ENCODE data around the gene MAVS. TPM values are rescaled to one million over a fixed set of nuclear protein-coding genes. Genes with fewer than 3 reads are reported as not detected.
"Not testable (repeated sequence)": the region's sequence is repeated elsewhere in the genome, so short reads cannot be mapped to it uniquely, and the experiment has no call there.

MAVS gene
- polyA plus RNA-seq, 4 donors = 6.2 to 32.7 (median 21.5) TPM

DNA sequence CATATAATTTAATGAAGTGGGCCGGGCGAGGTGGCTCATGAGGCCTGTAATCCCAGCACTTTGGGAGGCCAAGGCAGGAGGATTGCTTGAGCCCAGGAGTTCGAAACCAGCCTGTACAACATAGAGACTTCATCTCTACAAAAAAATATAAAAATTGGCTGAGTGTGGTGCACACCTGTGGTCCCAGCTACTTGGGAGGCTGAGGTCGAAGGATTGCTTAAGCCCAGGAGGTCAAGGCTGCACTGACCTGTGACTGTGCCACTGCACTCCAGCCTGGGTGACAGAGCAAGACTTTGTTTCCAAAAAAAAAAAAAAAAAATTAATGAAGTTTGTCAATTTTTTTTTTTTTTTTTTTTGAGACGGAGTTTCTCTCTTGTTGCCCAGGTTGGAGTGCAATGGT, 16.7 kb upstream of the MAVS start:
- not testable (repeated sequence) for H3K4me1 ChIP-seq (ENCODE audit: control insufficient read depth in 3 of 3, insufficient read depth in 2 of 3, low read depth in 1 of 3, low read length in 2 of 3); H3K4me3 ChIP-seq (ENCODE audit: low read depth in 1 of 3, low read length in 3 of 3); DNase-seq; H3K27ac ChIP-seq (ENCODE audit: low read depth in 1 of 3, low read length in 2 of 3); H3K27me3 ChIP-seq (ENCODE audit: control insufficient read depth in 3 of 3, insufficient read depth in 3 of 3, low read length in 3 of 3); H3K9me3 ChIP-seq (ENCODE audit: control insufficient read depth in 2 of 2, insufficient read depth in 1 of 2, low read depth in 1 of 2, low read length in 1 of 2); FAIRE-seq
- WGBS, 3 donors = 95 to 99% (median 97%) methylated on average over 4 to 5 of the region's 5 CpGs
- H3K36me3 ChIP-seq (ENCODE audit: control insufficient read depth in 3 of 3, insufficient read depth in 2 of 3, low read depth in 1 of 3, low read length in 3 of 3) = peaks cover 0 to 30% (median 0%) of the 10 kb centered on the region in 3 donors

DNA sequence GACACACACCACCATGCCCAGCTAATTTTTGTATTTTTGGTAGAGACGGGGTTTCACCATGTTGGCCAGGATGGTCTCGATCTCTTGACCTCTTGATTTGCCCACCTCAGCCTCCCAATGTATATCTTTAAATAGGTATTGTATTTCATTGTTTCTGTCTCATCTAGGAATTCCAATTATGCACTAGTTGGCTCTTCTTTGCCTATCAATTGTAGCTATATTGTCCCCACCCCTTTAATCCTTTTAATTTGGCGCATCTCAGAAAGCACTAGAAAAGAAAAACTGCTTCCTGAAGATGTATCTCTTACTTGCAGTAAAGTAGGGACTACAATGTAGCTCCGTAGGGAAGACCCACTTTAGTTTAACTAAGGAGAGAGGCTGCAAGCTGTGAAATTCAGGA, 10.5 kb upstream of the MAVS start:
- Histone ChIP-seq H3K36me3 (ENCODE audit: control insufficient read depth in 3 of 3, insufficient read depth in 2 of 3, low read depth in 1 of 3, low read length in 3 of 3) (peaks cover 0 to 3% (median 0%) of the 10 kb centered on the region in 3 donors), H3K4me1 (ENCODE audit: control insufficient read depth in 3 of 3, insufficient read depth in 2 of 3, low read depth in 1 of 3, low read length in 2 of 3) (no peaks in the 10 kb centered on the region), H3K27ac (ENCODE audit: low read depth in 1 of 3, low read length in 2 of 3) (no peak overlapping the region), H3K27me3 (ENCODE audit: control insufficient read depth in 3 of 3, insufficient read depth in 3 of 3, low read length in 3 of 3) (no peaks in the 10 kb centered on the region), H3K9me3 (ENCODE audit: control insufficient read depth in 2 of 2, insufficient read depth in 1 of 2, low read depth in 1 of 2, low read length in 1 of 2) (peaks cover 0 to 3% of the 10 kb centered on the region in 2 donors), H3K4me3 (ENCODE audit: low read depth in 1 of 3, low read length in 3 of 3) (no peak overlapping the region)
- FAIRE-seq (no peak), DNase-seq (no peak)
- 93 to 99% (median 98%) methylated on average over 4 of the region's 4 CpGs for WGBS, 3 donors

DNA sequence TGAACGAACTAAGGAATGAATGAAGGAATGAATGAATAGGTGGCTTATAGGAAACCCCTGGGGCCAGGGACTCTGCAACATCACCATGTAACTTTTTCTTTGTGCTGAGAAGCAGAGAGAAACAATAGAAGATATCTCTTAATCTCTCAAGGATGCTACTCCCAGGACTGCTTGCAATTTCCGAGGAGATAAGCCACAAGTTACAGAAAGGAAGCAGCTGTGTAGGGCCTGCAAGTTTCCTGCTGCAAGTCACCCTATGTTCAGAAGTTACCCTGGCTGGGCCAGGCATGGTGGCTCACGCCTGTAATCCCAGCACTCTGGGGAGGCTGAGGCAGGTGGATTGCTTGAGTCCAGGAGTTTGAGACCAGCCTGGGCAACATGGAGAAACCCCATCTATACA, 7.3 kb upstream of the MAVS start:
- Histone ChIP-seq H3K36me3 (ENCODE audit: control insufficient read depth in 3 of 3, insufficient read depth in 2 of 3, low read depth in 1 of 3, low read length in 3 of 3) (no peaks in the 10 kb centered on the region), H3K9me3 (ENCODE audit: control insufficient read depth in 2 of 2, insufficient read depth in 1 of 2, low read depth in 1 of 2, low read length in 1 of 2) (peaks cover 0 to 3% of the 10 kb centered on the region in 2 donors), H3K4me3 (ENCODE audit: low read depth in 1 of 3, low read length in 3 of 3) (no peak overlapping the region), H3K27me3 (ENCODE audit: control insufficient read depth in 3 of 3, insufficient read depth in 3 of 3, low read length in 3 of 3) (no peaks in the 10 kb centered on the region), H3K27ac (ENCODE audit: low read depth in 1 of 3, low read length in 2 of 3) (no peak overlapping the region), H3K4me1 (ENCODE audit: control insufficient read depth in 3 of 3, insufficient read depth in 2 of 3, low read depth in 1 of 3, low read length in 2 of 3) (peaks cover 0 to 10% (median 4%) of the 10 kb centered on the region in 3 donors)
- no peak for FAIRE-seq
- no peak for DNase-seq
- WGBS, 3 donors = 73 to 88% (median 84%) methylated on average over 3 of the region's 3 CpGs

DNA sequence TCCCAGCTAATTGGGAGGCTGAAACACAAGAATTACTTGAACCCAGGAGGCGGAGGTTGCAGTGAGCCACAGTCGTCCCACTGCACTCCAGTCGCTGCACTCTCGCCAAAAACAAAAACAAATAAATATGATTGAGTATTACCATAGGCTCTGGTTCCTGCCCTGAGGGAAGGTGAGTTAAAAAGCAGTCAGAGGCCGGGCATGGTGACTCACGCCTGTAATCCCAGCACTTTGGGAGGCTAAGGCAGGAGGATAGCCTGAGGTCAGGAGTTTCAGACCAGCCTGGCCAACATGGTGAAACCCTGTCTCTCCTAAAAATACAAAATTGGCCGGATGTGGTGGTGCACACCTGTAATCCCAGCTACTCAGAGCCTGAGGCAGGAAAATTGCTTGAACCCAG, 6.4 kb upstream of the MAVS start:
- not testable (repeated sequence) for H3K36me3 ChIP-seq (ENCODE audit: control insufficient read depth in 3 of 3, insufficient read depth in 2 of 3, low read depth in 1 of 3, low read length in 3 of 3); H3K4me3 ChIP-seq (ENCODE audit: low read depth in 1 of 3, low read length in 3 of 3); FAIRE-seq; H3K27me3 ChIP-seq (ENCODE audit: control insufficient read depth in 3 of 3, insufficient read depth in 3 of 3, low read length in 3 of 3); DNase-seq; H3K9me3 ChIP-seq (ENCODE audit: control insufficient read depth in 2 of 2, insufficient read depth in 1 of 2, low read depth in 1 of 2, low read length in 1 of 2); H3K27ac ChIP-seq (ENCODE audit: low read depth in 1 of 3, low read length in 2 of 3)
- peaks cover 0 to 14% (median 4%) of the 10 kb centered on the region in 3 donors for H3K4me1 ChIP-seq (ENCODE audit: control insufficient read depth in 3 of 3, insufficient read depth in 2 of 3, low read depth in 1 of 3, low read length in 2 of 3)
- WGBS, 3 donors = 92 to 95% (median 94%) methylated on average over 7 of the region's 7 CpGs

DNA sequence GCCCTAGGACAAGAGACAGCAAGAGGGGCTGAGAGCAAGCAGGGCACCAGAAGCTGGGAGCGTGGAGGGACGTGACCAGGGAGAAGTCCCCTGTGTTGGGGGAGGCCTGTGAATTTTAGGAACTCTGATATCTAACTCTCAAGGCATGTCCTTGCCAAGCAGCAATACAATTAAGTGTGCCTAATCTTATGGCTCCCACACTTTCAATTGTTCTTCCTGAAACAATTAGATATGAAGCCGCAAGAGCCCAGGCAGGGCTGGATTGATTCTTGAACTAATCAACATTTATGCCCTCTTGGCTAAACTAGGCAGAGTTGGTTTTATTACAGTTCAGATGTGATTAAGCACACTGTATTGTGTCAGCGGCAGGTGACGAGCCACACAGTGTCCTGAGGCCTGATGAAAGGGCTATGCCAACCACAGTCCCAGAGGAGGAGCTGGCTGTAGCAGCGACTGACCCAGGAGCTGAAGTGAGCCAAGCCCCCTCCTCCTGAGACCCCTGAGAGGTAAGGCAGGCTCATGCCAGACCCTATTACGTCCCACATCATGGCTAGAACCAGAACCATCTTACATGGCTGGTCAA, 4.2 kb upstream of the MAVS start:
- Histone ChIP-seq H3K4me1 (ENCODE audit: control insufficient read depth in 3 of 3, insufficient read depth in 2 of 3, low read depth in 1 of 3, low read length in 2 of 3) (peaks cover 0 to 21% (median 5%) of the 10 kb centered on the region in 3 donors), H3K4me3 (ENCODE audit: low read depth in 1 of 3, low read length in 3 of 3) (no peak overlapping the region), H3K36me3 (ENCODE audit: control insufficient read depth in 3 of 3, insufficient read depth in 2 of 3, low read depth in 1 of 3, low read length in 3 of 3) (no peaks in the 10 kb centered on the region), H3K9me3 (ENCODE audit: control insufficient read depth in 2 of 2, insufficient read depth in 1 of 2, low read depth in 1 of 2, low read length in 1 of 2) (no peaks in the 10 kb centered on the region), H3K27ac (ENCODE audit: low read depth in 1 of 3, low read length in 2 of 3) (peak overlapping the region; percentile 31 to 93 (median 89)), H3K27me3 (ENCODE audit: control insufficient read depth in 3 of 3, insufficient read depth in 3 of 3, low read length in 3 of 3) (no peaks in the 10 kb centered on the region)
- WGBS, 3 donors = 16 to 61% (median 46%) methylated on average over 7 of the region's 7 CpGs
- DNase-seq (peak; percentile 56 to 92), FAIRE-seq (no peak)

DNA sequence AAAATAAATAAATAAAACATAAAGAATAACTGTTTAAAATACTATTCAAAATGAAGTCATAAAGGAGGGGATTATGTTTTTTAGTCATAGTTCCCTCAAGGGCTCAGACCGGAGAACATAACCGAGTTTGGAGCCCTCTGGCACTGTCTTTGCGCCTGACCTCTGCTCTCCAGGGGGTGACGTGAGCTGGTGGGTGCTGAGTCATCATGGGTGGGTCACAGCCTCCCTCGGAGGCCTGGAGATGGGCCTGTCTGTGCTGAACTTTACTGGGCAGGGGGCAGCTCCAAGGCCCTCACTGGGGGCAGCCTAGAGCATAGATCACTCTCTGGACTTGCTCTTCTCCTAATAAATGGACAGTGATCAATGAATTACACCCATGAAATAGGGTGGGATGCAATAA, 3.1 kb upstream of the MAVS start:
- DNase-seq (peak in 1 of 2 donors; percentile 42), FAIRE-seq (no peak)
- no peaks in the 10 kb centered on the region for H3K27me3 ChIP-seq (ENCODE audit: control insufficient read depth in 3 of 3, insufficient read depth in 3 of 3, low read length in 3 of 3)
- H3K9me3 ChIP-seq (ENCODE audit: control insufficient read depth in 2 of 2, insufficient read depth in 1 of 2, low read depth in 1 of 2, low read length in 1 of 2) = no peaks in the 10 kb centered on the region
- no peak overlapping the region for H3K4me3 ChIP-seq (ENCODE audit: low read depth in 1 of 3, low read length in 3 of 3)
- peaks cover 0 to 25% (median 7%) of the 10 kb centered on the region in 3 donors for H3K4me1 ChIP-seq (ENCODE audit: control insufficient read depth in 3 of 3, insufficient read depth in 2 of 3, low read depth in 1 of 3, low read length in 2 of 3)
- WGBS, 3 donors = 28 to 56% (median 40%) methylated on average over 5 of the region's 5 CpGs
- no peak overlapping the region for H3K27ac ChIP-seq (ENCODE audit: low read depth in 1 of 3, low read length in 2 of 3)
- peaks cover 0 to 4% (median 0%) of the 10 kb centered on the region in 3 donors for H3K36me3 ChIP-seq (ENCODE audit: control insufficient read depth in 3 of 3, insufficient read depth in 2 of 3, low read depth in 1 of 3, low read length in 3 of 3)

DNA sequence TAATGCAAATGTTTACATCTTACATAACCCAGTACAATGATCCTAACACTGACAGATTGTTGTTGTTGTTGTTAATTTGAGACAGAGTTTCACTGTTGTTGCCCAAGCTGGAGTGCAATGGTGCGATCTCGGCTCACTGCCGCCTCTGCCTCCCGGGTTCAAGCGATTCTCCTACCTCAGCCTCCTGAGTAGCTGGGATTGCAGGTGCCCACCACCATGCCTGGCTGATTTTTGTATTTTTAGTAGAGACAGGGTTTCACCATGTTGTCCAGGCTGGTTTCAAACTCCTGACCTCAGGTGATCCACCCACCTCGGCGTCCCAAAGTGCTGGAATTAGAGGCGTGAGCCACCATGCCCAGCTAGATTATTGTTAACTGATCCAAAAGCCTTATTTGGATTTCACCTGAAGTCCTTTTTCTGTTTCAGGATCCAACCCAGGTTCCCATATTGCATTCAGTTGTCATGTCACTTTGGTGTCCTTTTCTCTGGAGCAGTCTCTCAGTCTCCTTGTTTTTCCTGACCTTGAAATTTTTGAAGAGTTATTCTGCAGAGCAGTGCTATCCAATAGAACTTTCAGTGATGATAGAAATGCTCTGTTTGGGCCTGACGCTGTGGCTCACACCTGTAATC, 2.5 kb upstream of the MAVS start:
- 77 to 89% (median 87%) methylated on average over 9 of the region's 9 CpGs for WGBS, 3 donors
- not testable (repeated sequence) for H3K9me3 ChIP-seq (ENCODE audit: control insufficient read depth in 2 of 2, insufficient read depth in 1 of 2, low read depth in 1 of 2, low read length in 1 of 2)

DNA sequence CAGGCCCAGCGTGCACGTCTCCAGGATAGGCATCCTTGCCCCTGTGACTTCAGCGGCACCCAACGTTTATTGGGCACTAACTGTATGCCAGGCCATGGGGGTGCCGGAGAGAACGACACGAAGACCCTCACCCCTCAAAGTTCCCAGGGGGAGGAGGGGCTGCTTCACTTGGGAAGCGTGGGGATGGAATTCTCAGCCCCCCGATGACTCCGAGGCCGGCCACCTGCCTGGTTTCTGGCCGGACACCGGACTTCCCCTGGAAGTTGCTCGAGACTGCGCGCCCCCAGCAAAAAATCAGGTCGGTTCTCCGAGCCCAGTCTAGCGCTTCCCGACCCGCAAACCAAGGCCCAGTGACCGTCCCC, 275 bp upstream of the MAVS start:
- FAIRE-seq (no peak), DNase-seq (no peak)
- peaks cover 0 to 25% (median 7%) of the 10 kb centered on the region in 3 donors for H3K4me1 ChIP-seq (ENCODE audit: control insufficient read depth in 3 of 3, insufficient read depth in 2 of 3, low read depth in 1 of 3, low read length in 2 of 3)
- H3K27me3 ChIP-seq (ENCODE audit: control insufficient read depth in 3 of 3, insufficient read depth in 3 of 3, low read length in 3 of 3) = no peaks in the 10 kb centered on the region
- peak overlapping the region; percentile 91 to 98 (median 92) for H3K27ac ChIP-seq (ENCODE audit: low read depth in 1 of 3, low read length in 2 of 3)
- H3K4me3 ChIP-seq (ENCODE audit: low read depth in 1 of 3, low read length in 3 of 3) = peak overlapping the region; percentile 90 to 100 (median 99)
- WGBS, 3 donors = 0 to 1% (median 0%) methylated on average over 22 of the region's 22 CpGs
- peaks cover 0 to 6% (median 0%) of the 10 kb centered on the region in 3 donors for H3K36me3 ChIP-seq (ENCODE audit: control insufficient read depth in 3 of 3, insufficient read depth in 2 of 3, low read depth in 1 of 3, low read length in 3 of 3)
- H3K9me3 ChIP-seq (ENCODE audit: control insufficient read depth in 2 of 2, insufficient read depth in 1 of 2, low read depth in 1 of 2, low read length in 1 of 2) = no peaks in the 10 kb centered on the region

More for the DNA sequence above, 2.5 kb upstream of the MAVS start:
- DNase-seq; H3K36me3 ChIP-seq (ENCODE audit: control insufficient read depth in 3 of 3, insufficient read depth in 2 of 3, low read depth in 1 of 3, low read length in 3 of 3); H3K27ac ChIP-seq (ENCODE audit: low read depth in 1 of 3, low read length in 2 of 3); H3K27me3 ChIP-seq (ENCODE audit: control insufficient read depth in 3 of 3, insufficient read depth in 3 of 3, low read length in 3 of 3); FAIRE-seq; H3K4me3 ChIP-seq (ENCODE audit: low read depth in 1 of 3, low read length in 3 of 3): not testable (repeated sequence)
- H3K4me1 ChIP-seq (ENCODE audit: control insufficient read depth in 3 of 3, insufficient read depth in 2 of 3, low read depth in 1 of 3, low read length in 2 of 3) = peaks cover 0 to 25% (median 7%) of the 10 kb centered on the region in 3 donors

All from small intestine (tissue), 7 donors.